ENCODE results near the gene TRRAP. TPM values are rescaled to one million over a fixed set of nuclear protein-coding genes. Genes with fewer than 3 reads are reported as not detected.

TRRAP gene
- total and polyA plus RNA-seq, 7 donors: 2.4 to 35.5 (median 18.9) TPM

GRCh38 chr7:98877692-98878364 is 504 bp upstream of the TRRAP start:
- peak overlapping the region; percentile 77 to 94 (median 83) for H3K4me3 ChIP-seq
- H3K27ac ChIP-seq: peak overlapping the region; percentile 91 to 97 (median 93)
- peaks cover 0 to 19% (median 14%) of the 10 kb centered on the region in 4 donors for H3K4me1 ChIP-seq
- peaks cover 0 to 10% (median 6%) of the 10 kb centered on the region in 3 donors for H3K27me3 ChIP-seq
- DNase-seq: no peak
- WGBS, 2 donors: 21 to 31% methylated on average over 18 of the region's 18 CpGs
- H3K9me3 ChIP-seq: no peaks in the 10 kb centered on the region
- peaks cover 0 to 19% (median 4%) of the 10 kb centered on the region in 4 donors for H3K36me3 ChIP-seq
- TF ChIP-seq EP300 (IDR thresholded peaks at IDR 0.05) (no peak), CTCF (IDR thresholded peaks at IDR 0.05) (no peak)
- intact Hi-C loops (cut with DNase I): loop anchor here (5.0 kb wide), 2 partner anchors 264 to 596 kb away; partner anchors contain the start of genes BRI3 and SMURF1

GRCh38 chr7:98879198-98879978 is 1.1 kb downstream of the TRRAP start:
- intact Hi-C loops (cut with DNase I): loop anchor here (5.0 kb wide), 2 partner anchors 263 to 597 kb away; partner anchors contain the start of genes BRI3 and SMURF1
- Histone ChIP-seq H3K4me3 (peak overlapping the region; percentile 77 to 94 (median 83)), H3K9me3 (no peaks in the 10 kb centered on the region), H3K27me3 (no peaks in the 10 kb centered on the region), H3K27ac (peak overlapping the region; percentile 91 to 97 (median 93)), H3K4me1 (peaks cover 0 to 19% (median 14%) of the 10 kb centered on the region in 4 donors), H3K36me3 (peaks cover 0 to 35% (median 10%) of the 10 kb centered on the region in 4 donors)
- 1% methylated on average over 29 of the region's 29 CpGs for WGBS, 2 donors
- no peak for DNase-seq
- no peak for TF ChIP-seq POLR2A (IDR thresholded peaks at IDR 0.05)
- peak in 1 of 4 experiments; percentile 1 for TF ChIP-seq CTCF (IDR thresholded peaks at IDR 0.05)

GRCh38 chr7:98879979-98880315 is 1.6 kb downstream of the TRRAP start:
- Histone ChIP-seq H3K36me3 (peaks cover 0 to 40% (median 13%) of the 10 kb centered on the region in 4 donors), H3K4me3 (peak overlapping the region in 3 of 4 donors; percentile 82 to 94 (median 84)), H3K9me3 (no peaks in the 10 kb centered on the region), H3K4me1 (peaks cover 0 to 19% (median 14%) of the 10 kb centered on the region in 4 donors), H3K27me3 (no peaks in the 10 kb centered on the region), H3K27ac (peak overlapping the region in 2 of 4 donors; percentile 93 to 97)
- 17 to 30% methylated on average over 9 of the region's 9 CpGs for WGBS, 2 donors
- intact Hi-C loops (cut with DNase I): loop anchor here (5.0 kb wide), 2 partner anchors 262 to 598 kb away; partner anchors contain the start of genes BRI3 and SMURF1
- DNase-seq: no peak
- TF ChIP-seq EP300 (IDR thresholded peaks at IDR 0.05) (no peak), POLR2AphosphoS5 (IDR thresholded peaks at IDR 0.05) (no peak), CTCF (IDR thresholded peaks at IDR 0.05) (no peak), POLR2A (IDR thresholded peaks at IDR 0.05) (no peak)

- no peaks in the 10 kb centered on the region for H3K9me3 ChIP-seq
- DNase-seq: no peak
- TF ChIP-seq EP300 (IDR thresholded peaks at IDR 0.05) (no peak), POLR2A (IDR thresholded peaks at IDR 0.05) (no peak), POLR2AphosphoS5 (IDR thresholded peaks at IDR 0.05) (no peak), CTCF (IDR thresholded peaks at IDR 0.05) (no peak)
- no peak overlapping the region for H3K4me3 ChIP-seq
- H3K4me1 ChIP-seq: peaks cover 0 to 19% (median 14%) of the 10 kb centered on the region in 4 donors
- 89 to 91% methylated on average over 8 of the region's 8 CpGs for WGBS, 2 donors
- H3K36me3 ChIP-seq: peaks cover 0 to 45% (median 13%) of the 10 kb centered on the region in 4 donors
- no peak overlapping the region for H3K27ac ChIP-seq
- intact Hi-C loops (cut with DNase I): no loop called here
- no peaks in the 10 kb centered on the region for H3K27me3 ChIP-seq
Measured at GRCh38 chr7:98880485-98880884, 2.2 kb downstream of the TRRAP start.
